Measurements from ENCODE around the gene MYBPH. TPM values are rescaled to one million over a fixed set of nuclear protein-coding genes. Genes with fewer than 3 reads are reported as not detected.

MYBPH gene
- total RNA-seq, 6 experiments from 2014 or later: 0.12 TPM; not detected in 5

DNA sequence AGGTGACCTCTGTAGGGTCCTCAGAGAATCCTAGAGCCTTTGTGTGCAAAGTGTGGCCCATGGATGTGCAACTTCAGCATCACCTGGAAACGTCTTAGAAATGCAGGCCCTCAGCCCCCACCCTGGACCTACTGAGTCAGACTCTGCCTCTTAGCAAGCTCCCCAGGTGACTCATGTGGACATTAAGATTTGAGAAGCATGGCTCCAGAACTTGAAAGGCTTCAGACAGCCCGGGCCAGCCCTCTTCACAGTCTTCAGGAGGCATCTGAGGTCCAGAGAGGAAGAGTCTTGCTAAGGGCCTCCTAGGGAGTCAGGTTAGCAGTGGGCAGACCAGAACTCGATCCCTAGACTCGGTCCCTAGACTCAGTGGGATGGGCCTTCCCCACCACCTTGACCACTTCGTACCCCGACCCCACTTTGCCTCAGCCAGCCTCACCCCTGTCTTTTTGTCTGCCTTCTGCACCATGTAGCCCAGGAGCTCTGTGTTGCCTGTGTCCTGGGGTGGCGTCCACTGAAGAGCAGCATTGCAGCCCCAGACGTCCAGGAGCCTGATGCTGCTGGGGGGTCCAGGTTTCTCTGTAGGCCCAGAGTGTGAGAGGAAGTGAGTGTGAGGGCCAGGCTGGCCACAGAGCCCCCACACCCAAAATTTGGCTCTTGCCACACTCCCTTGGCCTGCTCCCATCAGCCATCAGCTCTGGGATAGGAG is 4.8 kb downstream of the MYBPH start:
- Histone ChIP-seq H3K36me3 (no peaks in the 10 kb centered on the region), H3K27me3 (no peaks in the 10 kb centered on the region), H3K27ac (no peak overlapping the region), H3K4me1 (no peaks in the 10 kb centered on the region), H3K4me3 (no peak overlapping the region), H3K9me3 (no peaks in the 10 kb centered on the region)
- 68% methylated on average over 5 of the region's 8 CpGs for WGBS (ENCODE audit: insufficient coverage, low coverage, low lambda C conversion rate, missing lambda C conversion rate)
- DNase-seq (no peak), ATAC-seq (no peak)
- intact Hi-C loops (cut with DNase I): no loop called here
- no peak for TF ChIP-seq POLR2A (IDR thresholded peaks at IDR 0.05)
- TF ChIP-seq, protein P1, sequence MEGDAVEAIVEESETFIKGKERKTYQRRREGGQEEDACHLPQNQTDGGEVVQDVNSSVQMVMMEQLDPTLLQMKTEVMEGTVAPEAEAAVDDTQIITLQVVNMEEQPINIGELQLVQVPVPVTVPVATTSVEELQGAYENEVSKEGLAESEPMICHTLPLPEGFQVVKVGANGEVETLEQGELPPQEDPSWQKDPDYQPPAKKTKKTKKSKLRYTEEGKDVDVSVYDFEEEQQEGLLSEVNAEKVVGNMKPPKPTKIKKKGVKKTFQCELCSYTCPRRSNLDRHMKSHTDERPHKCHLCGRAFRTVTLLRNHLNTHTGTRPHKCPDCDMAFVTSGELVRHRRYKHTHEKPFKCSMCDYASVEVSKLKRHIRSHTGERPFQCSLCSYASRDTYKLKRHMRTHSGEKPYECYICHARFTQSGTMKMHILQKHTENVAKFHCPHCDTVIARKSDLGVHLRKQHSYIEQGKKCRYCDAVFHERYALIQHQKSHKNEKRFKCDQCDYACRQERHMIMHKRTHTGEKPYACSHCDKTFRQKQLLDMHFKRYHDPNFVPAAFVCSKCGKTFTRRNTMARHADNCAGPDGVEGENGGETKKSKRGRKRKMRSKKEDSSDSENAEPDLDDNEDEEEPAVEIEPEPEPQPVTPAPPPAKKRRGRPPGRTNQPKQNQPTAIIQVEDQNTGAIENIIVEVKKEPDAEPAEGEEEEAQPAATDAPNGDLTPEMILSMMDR (IDR thresholded peaks at IDR 0.05): no peak

DNA sequence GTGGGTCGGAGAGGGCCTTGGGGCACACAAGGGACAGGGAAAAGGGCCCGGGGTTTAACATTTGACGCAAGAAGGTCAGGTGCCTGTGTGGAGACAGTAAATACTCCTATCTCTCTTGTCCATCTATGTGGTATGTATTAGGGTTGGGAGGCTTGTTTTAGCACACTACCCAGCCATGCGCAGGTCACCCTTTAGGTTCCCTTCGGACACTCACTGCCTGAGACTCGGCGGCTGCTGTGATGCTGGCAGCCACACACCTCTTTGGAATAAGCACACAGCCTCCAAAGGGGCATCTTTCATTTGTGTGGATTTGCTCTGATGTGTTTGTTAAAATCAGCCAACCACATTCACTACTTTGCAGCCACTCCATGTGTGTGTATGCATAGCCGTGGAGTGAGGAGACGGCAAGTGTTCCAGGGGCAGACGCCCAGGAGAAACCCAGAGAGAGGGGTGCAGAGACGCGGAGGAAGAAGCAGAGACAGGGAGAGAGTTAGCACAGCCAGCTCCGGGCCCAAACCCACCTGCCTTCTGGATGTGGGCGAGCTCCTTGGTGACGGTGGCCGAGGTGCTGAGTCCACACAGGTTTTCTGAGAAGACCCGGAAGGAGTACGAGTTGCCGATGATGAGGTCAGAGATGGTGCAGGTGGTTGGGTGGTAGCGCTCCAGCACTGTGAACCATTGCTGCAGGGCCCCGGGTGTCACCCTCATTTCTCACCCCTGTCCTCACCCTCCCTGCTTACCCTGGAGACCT is 5.7 kb downstream of the MYBPH start:
- ATAC-seq (no peak), DNase-seq (no peak)
- Histone ChIP-seq H3K4me1 (no peaks in the 10 kb centered on the region), H3K4me3 (no peak overlapping the region), H3K27ac (no peak overlapping the region), H3K9me3 (no peaks in the 10 kb centered on the region), H3K27me3 (no peaks in the 10 kb centered on the region), H3K36me3 (no peaks in the 10 kb centered on the region)
- no peak for TF ChIP-seq POLR2A (IDR thresholded peaks at IDR 0.05)
- TF ChIP-seq, protein P1 (IDR thresholded peaks at IDR 0.05): no peak
- 64% methylated on average over 6 of the region's 21 CpGs for WGBS (ENCODE audit: insufficient coverage, low coverage, low lambda C conversion rate, missing lambda C conversion rate)
- intact Hi-C loops (cut with DNase I): loop anchor here in 1 of 2 donors (5.0 kb wide), 1 partner anchor 47 kb away; no protein-coding TSS in a partner anchor

DNA sequence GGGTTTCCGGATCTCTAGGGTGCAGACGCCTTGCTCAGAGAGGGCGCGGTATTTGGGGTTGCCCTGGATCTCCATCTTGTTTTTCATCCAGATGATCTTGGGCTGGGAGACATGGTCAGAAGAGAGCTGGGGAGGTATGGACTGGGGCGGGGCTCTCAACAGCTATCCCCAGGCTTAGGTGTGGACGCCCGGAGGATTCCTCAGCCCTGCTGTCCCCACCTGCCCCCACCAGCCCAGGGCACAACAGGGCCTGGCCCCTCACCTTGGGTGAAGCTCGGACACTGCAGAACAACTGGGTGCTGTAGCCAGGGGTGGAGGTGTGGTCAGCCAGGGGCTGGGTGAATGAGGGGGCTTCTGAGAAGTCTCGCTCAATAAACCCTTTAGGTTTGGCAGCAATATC is 6.6 kb downstream of the MYBPH start:
- Histone ChIP-seq H3K27ac (no peak overlapping the region), H3K36me3 (no peaks in the 10 kb centered on the region), H3K4me3 (no peak overlapping the region), H3K9me3 (no peaks in the 10 kb centered on the region), H3K4me1 (no peaks in the 10 kb centered on the region), H3K27me3 (no peaks in the 10 kb centered on the region)
- no peak for DNase-seq
- 86% methylated on average over 5 of the region's 9 CpGs for WGBS (ENCODE audit: insufficient coverage, low coverage, low lambda C conversion rate, missing lambda C conversion rate)
- intact Hi-C loops (cut with DNase I): loop anchor here in 1 of 2 donors (5.0 kb wide), 1 partner anchor 48 kb away; no protein-coding TSS in a partner anchor
- no peak for ATAC-seq
- no peak for TF ChIP-seq POLR2A (IDR thresholded peaks at IDR 0.05)
- TF ChIP-seq, protein P1 (IDR thresholded peaks at IDR 0.05): no peak

DNA sequence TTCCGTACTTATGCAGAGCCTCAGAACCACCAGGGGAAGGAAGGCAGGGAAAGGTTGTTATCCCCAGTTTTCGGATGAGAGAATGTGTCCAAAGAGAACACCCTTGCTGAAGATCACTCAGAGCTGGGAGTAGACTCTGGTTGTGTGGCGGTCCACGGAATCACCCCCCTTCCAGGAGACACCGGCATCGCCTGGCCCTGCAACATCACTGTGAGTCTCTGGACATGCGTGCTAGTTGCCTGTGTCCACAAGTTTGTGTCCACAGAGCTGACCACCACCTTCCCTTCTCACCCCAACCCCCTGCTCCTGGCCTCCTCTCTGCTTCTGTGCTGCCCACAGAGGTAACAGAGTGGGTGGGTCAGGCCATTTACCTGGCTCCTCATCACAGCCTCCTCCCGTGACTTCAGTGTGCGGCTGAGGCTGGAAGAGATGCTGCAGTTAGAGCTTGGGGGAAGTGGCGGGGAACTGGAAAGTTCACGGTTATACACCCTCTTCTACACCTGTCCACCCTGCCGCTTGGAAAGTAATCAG is 7.3 kb downstream of the MYBPH start:
- WGBS (ENCODE audit: insufficient coverage, low coverage, low lambda C conversion rate, missing lambda C conversion rate): 81% methylated on average over 3 of the region's 12 CpGs
- no peaks in the 10 kb centered on the region for H3K27me3 ChIP-seq
- no peaks in the 10 kb centered on the region for H3K4me1 ChIP-seq
- ATAC-seq (no peak), DNase-seq (no peak)
- H3K27ac ChIP-seq: no peak overlapping the region
- H3K4me3 ChIP-seq: no peak overlapping the region
- H3K36me3 ChIP-seq: no peaks in the 10 kb centered on the region
- no peak for TF ChIP-seq POLR2A (IDR thresholded peaks at IDR 0.05)
- TF ChIP-seq, protein P1 (IDR thresholded peaks at IDR 0.05): no peak
- intact Hi-C loops (cut with DNase I): loop anchor here in 1 of 2 donors (5.0 kb wide), 1 partner anchor 49 kb away; no protein-coding TSS in a partner anchor
- H3K9me3 ChIP-seq: no peaks in the 10 kb centered on the region

Measured in right lobe of liver (tissue), 6 donors.